Cerebellar cortex (tissue), 1 donor: ENCODE data around the gene MAP1LC3B.

ENCODE experiments used
- DNase-seq: peaks from one replicate; pipeline ENCODE4 v3.0.0-alpha.2; 2015; ENCODE audit warnings: low spot score

Gene MAP1LC3B

GRCh38 chr16:87409781-87410180, 17.6 kb downstream of the MAP1LC3B start:
- DNase-seq, result no peak

GRCh38 chr16:87410530-87410929, 18.4 kb downstream of the MAP1LC3B start:
- DNase-seq, result no peak

GRCh38 chr16:87410968-87411367, 18.8 kb downstream of the MAP1LC3B start:
- no peak for DNase-seq

GRCh38 chr16:87411375-87412271, 19.5 kb downstream of the MAP1LC3B start:
- peak; percentile 78 for DNase-seq

- no peak for DNase-seq
Measured at GRCh38 chr16:87412371-87412995, 20.3 kb downstream of the MAP1LC3B start.

- DNase-seq, result no peak
Measured at GRCh38 chr16:87412996-87413421, 20.9 kb downstream of the MAP1LC3B start.

GRCh38 chr16:87414251-87414680, 22.1 kb downstream of the MAP1LC3B start:
- no peak for DNase-seq

- no peak for DNase-seq
Measured at GRCh38 chr16:87415441-87415840, 23.3 kb downstream of the MAP1LC3B start.

GRCh38 chr16:87416826-87417527, 24.8 kb downstream of the MAP1LC3B start:
- DNase-seq, result peak; percentile 67

GRCh38 chr16:87417528-87417910, 25.4 kb downstream of the MAP1LC3B start:
- no peak for DNase-seq

GRCh38 chr16:87418216-87418615, 26.1 kb downstream of the MAP1LC3B start:
- no peak for DNase-seq

GRCh38 chr16:87418644-87419043, 26.5 kb downstream of the MAP1LC3B start:
- DNase-seq, result no peak

GRCh38 chr16:87420026-87421002, 28.2 kb downstream of the MAP1LC3B start:
- DNase-seq, result no peak

GRCh38 chr16:87421003-87421912, 29.1 kb downstream of the MAP1LC3B start:
- no peak for DNase-seq

- DNase-seq, result no peak
Measured at GRCh38 chr16:87422106-87422505, 30.0 kb downstream of the MAP1LC3B start.

- no peak for DNase-seq
Measured at GRCh38 chr16:87423429-87423828, 31.3 kb downstream of the MAP1LC3B start.

GRCh38 chr16:87424266-87424665, 32.1 kb downstream of the MAP1LC3B start:
- DNase-seq, result no peak

GRCh38 chr16:87425941-87426340, 33.8 kb downstream of the MAP1LC3B start:
- DNase-seq, result no peak

GRCh38 chr16:87426423-87427215, 34.5 kb downstream of the MAP1LC3B start:
- no peak for DNase-seq

GRCh38 chr16:87431926-87432325, 39.8 kb downstream of the MAP1LC3B start:
- DNase-seq, result no peak
